ENCODE measurements around the gene HMG20A.

- TF ChIP-seq POLR2A (IDR thresholded peaks at IDR 0.05; ENCODE audit: low read length) (no peak), GATA1 (IDR thresholded peaks at IDR 0.05; ENCODE audit: low read depth, low read length) (no peak)
Measured at GRCh38 chr15:77489647-77490046, 69.0 kb downstream of the HMG20A start.

Data from erythroblast (primary cell).